Esophagus muscularis mucosa (tissue), 4 donors: ENCODE data around the gene DLK1.

Source experiments
- EP300 ChIP-seq: sonication (generic); formaldehyde crosslinking; IDR thresholded peaks from one replicate; pipeline ENCODE4 v1.6.1; 2017; ENCODE audit warnings: antibody characterized with exemption
- POLR2AphosphoS5 ChIP-seq, 2 donors: sonication (generic); formaldehyde crosslinking; IDR thresholded peaks; one replicate each; pipeline ENCODE4 v1.6.1; 2017; ENCODE audit warnings: antibody characterized with exemption in 2 of 2
- TF ChIP-seq, protein P1 (sequence below), 3 experiments: fragments of 200-600 bp in 2 of 3; fragments of 450-650 bp in 1 of 3; sonication (generic) in 2 of 3; IDR thresholded peaks; one replicate each; pipeline ENCODE4 v1.5.1; 2017 to 2019; ENCODE audit warnings: antibody characterized with exemption in 3 of 3, mild to moderate bottlenecking in 2 of 3, moderate library complexity in 1 of 3

- TF ChIP-seq, protein P1, sequence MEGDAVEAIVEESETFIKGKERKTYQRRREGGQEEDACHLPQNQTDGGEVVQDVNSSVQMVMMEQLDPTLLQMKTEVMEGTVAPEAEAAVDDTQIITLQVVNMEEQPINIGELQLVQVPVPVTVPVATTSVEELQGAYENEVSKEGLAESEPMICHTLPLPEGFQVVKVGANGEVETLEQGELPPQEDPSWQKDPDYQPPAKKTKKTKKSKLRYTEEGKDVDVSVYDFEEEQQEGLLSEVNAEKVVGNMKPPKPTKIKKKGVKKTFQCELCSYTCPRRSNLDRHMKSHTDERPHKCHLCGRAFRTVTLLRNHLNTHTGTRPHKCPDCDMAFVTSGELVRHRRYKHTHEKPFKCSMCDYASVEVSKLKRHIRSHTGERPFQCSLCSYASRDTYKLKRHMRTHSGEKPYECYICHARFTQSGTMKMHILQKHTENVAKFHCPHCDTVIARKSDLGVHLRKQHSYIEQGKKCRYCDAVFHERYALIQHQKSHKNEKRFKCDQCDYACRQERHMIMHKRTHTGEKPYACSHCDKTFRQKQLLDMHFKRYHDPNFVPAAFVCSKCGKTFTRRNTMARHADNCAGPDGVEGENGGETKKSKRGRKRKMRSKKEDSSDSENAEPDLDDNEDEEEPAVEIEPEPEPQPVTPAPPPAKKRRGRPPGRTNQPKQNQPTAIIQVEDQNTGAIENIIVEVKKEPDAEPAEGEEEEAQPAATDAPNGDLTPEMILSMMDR (IDR thresholded peaks at IDR 0.05): no peak
- TF ChIP-seq EP300 (no peak), POLR2AphosphoS5 (IDR thresholded peaks at IDR 0.05) (no peak)
These were observed 58.0 kb downstream of the DLK1 start for GRCh38 chr14:100784523-100785337.
